Loucy (cell line): ENCODE measurements around the gene ZNF148.

Source experiments
- CTCF ChIP-seq: fragments of 200-600 bp; sonication (generic); conservative IDR thresholded peaks from 2 replicates; pipeline ENCODE4 v1.5.1; 2014; ENCODE audit warnings: mild to moderate bottlenecking, antibody characterized with exemption, low read length
- EZH2phosphoT487 ChIP-seq: fragments of 200-600 bp; IDR thresholded peaks from 2 replicates; pipeline ENCODE4 v1.6.1; 2018; ENCODE audit warnings: antibody characterized with exemption, mild to moderate bottlenecking, moderate library complexity, borderline replicate concordance

- TF ChIP-seq CTCF (no peak), EZH2phosphoT487 (no peak)
Measured at GRCh38 chr3:125187599-125187910, 187.6 kb downstream of the ZNF148 start.
